AG04449 (cell line): ENCODE data around the gene TBL1XR1.

ENCODE experiments used
- CTCF ChIA-PET: fragments of 350-600 bp; formaldehyde crosslinking; extraction: SDS; loops from one replicate; lab custom pipeline; 2021; ENCODE audit warnings: antibody characterized with exemption; lab: Yijun Ruan, JAX
- POLR2A ChIA-PET: fragments of 400-600, 350-600 bp; formaldehyde crosslinking; extraction: SDS; loops from one replicate; lab custom pipeline; 2020; ENCODE audit warnings: antibody characterized with exemption, inconsistent platforms; lab: Yijun Ruan, JAX
- DNase-seq: peaks from one replicate; pipeline ENCODE4 v3.0.0-alpha.2; 2010; ENCODE audit warnings: low read depth, low spot score
- H3K4me3 ChIP-seq: 2 replicates; pipeline ENCODE4 v1.5.1; 2011; ENCODE audit warnings: low read depth, mild to moderate bottlenecking, control low read depth, low read length
- CTCF ChIP-seq: IDR thresholded peaks from one replicate; pipeline ENCODE4 v1.5.1; 2011; ENCODE audit warnings: mild to moderate bottlenecking, moderate library complexity, low read length, control low read depth, inconsistent platforms; ENCODE audit not compliant: insufficient read depth; ENCODE audit errors: missing control alignments

Gene TBL1XR1

GRCh38 chr3:177147790-177148189 lies 49.5 kb downstream of the TBL1XR1 start:
- POLR2A ChIA-PET = no interaction called here
- no peak for DNase-seq
- H3K4me3 ChIP-seq = no peak overlapping the region
- TF ChIP-seq CTCF = no peak
- CTCF ChIA-PET = no interaction called here

- no peak for DNase-seq
- ChIA-PET CTCF (interaction anchor here (1.1 kb wide), 2 partner anchors 87 to 183 kb away, joined by 3 read pairs; no protein-coding TSS in a partner anchor), POLR2A (interaction anchor here (0.6 to 0.8 kb wide), 2 partner anchors 195 to 415 kb away, joined by 3 read pairs; no protein-coding TSS in a partner anchor)
- TF ChIP-seq CTCF = no peak
- no peak overlapping the region for H3K4me3 ChIP-seq
Observed at GRCh38 chr3:177146646-177147045, 50.6 kb downstream of the TBL1XR1 start.

DNA sequence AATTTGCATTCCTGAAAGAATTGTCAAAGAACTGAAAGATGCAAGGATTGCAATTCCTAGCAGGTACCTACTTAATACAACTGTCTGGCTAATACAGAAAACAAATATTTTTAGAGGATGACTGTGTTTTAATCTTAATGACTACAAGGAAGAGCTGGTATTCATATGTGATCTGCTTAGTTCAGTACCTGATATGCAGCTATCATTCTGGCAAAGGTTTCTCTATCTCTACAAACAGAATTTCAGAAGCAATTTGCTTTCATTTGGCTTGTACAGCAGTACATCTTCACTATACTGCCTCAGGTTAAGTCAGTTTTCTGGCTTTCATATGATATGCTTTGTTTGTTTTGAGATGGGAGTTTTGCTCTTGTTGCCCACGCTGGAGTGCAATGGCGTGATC lies 51.3 kb downstream of the TBL1XR1 start:
- CTCF ChIA-PET = interaction anchor here (1.1 kb wide), 2 partner anchors 87 to 182 kb away, joined by 3 read pairs; no protein-coding TSS in a partner anchor
- DNase-seq = no peak
- POLR2A ChIA-PET = interaction anchor here (0.8 kb wide), 1 partner anchor 194 kb away, joined by 3 read pairs; no protein-coding TSS in a partner anchor
- no peak overlapping the region for H3K4me3 ChIP-seq
- TF ChIP-seq CTCF = no peak

- H3K4me3 ChIP-seq = no peak overlapping the region
- TF ChIP-seq CTCF = no peak
- POLR2A ChIA-PET = no interaction called here
- DNase-seq = no peak
- CTCF ChIA-PET = no interaction called here
Observed at GRCh38 chr3:177145381-177145780, 51.9 kb downstream of the TBL1XR1 start.

DNA sequence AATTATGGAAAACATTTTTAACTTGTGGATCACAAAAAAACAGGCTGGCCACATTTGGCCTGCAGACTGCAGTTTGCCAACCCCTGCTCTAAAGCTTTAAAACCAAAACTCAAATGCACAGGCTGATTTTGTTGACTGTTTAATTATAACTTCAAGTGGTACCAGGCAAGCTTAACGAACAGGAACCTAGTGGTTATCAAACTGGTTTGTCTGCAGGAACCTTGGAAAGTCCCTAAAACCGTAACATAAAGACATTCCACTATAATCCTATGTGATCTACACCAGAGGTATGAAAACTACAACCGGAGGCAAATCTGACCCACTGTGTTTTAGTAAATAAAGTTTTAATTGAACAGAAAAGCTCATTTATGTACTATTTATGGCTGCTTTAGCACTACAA lies 52.4 kb downstream of the TBL1XR1 start:
- no peak for TF ChIP-seq CTCF
- H3K4me3 ChIP-seq = no peak overlapping the region
- CTCF ChIA-PET = no interaction called here
- DNase-seq = no peak
- POLR2A ChIA-PET = interaction anchor here (0.6 kb wide), 1 partner anchor 109 kb away, joined by 3 read pairs; no protein-coding TSS in a partner anchor

DNA sequence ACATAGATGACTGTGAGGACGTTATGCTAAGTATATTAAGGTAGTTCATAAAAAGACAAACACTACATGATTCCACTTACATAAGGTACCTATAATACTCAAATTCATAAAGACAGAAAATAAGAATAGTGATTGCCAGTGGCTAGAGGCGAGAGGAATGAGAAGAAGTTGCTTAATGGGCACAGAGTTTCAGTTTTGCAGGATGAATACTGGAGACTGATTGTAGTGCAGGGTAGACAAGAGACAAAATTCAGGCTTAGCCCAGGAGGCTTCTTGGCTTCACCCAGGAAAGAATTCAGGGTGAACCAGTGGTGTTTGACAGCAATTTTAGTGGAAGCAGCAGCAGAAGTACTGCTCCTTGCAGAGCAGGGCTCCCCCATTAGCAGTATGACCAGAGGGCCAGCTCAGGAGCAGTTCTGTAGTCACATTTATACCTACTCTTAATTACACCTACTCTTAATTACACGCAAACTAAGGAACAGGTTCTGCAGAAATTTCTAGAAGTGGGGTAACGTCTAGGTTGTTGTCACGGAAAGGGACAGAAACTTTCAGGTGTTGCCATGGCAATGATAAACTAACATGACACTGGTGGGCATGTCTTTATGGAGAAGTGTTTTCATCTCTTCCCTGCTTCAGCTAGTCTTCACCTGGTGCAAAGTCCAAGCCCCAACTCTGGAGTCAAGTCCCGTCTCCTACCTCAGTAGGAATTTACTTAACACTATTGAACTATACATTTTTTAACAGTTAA lies 55.2 kb downstream of the TBL1XR1 start:
- DNase-seq = no peak
- H3K4me3 ChIP-seq = no peak overlapping the region
- CTCF ChIA-PET = interaction anchor here (0.7 kb wide), 1 partner anchor 8 kb away, joined by 3 read pairs; no protein-coding TSS in a partner anchor
- POLR2A ChIA-PET = no interaction called here
- TF ChIP-seq CTCF = no peak
